Mesenchymal stem cell (in vitro differentiated cells and primary cell): ENCODE results near the gene ADAMTS20.

Experiments
- DNase-seq: peaks from one replicate; pipeline ENCODE4 v3.0.0-alpha.2; 2013
- H2AFZ ChIP-seq: one replicate; pipeline ENCODE4 v1.6.1; 2013; ENCODE audit warnings: low read depth, mild to moderate bottlenecking, control low read depth, inconsistent platforms, low read length, moderate library complexity
- H2AK5ac ChIP-seq: 2 replicates; pipeline ENCODE4 v1.6.1; 2013; ENCODE audit warnings: low read length, moderate library complexity, mild to moderate bottlenecking, inconsistent platforms; ENCODE audit not compliant: severe bottlenecking
- H2BK120ac ChIP-seq: one replicate; pipeline ENCODE4 v1.6.1; 2013; ENCODE audit warnings: low read depth, mild to moderate bottlenecking, inconsistent platforms, low read length, moderate library complexity
- H2BK12ac ChIP-seq, 2 experiments: one replicate each; pipeline ENCODE4 v1.6.1; 2013; ENCODE audit warnings: inconsistent platforms in 2 of 2, low read length in 2 of 2, mild to moderate bottlenecking in 2 of 2, moderate library complexity in 2 of 2, control low read depth in 1 of 2
- H2BK15ac ChIP-seq: one replicate; pipeline ENCODE4 v1.6.1; 2013; ENCODE audit warnings: mild to moderate bottlenecking, low read depth, inconsistent platforms; ENCODE audit not compliant: poor library complexity, severe bottlenecking
- H2BK5ac ChIP-seq: 2 replicates; pipeline ENCODE4 v1.6.1; 2013; ENCODE audit warnings: low read depth, mild to moderate bottlenecking, low read length, control low read depth, inconsistent platforms; ENCODE audit not compliant: poor library complexity, severe bottlenecking
- H3K14ac ChIP-seq, 2 experiments: one replicate each; pipeline ENCODE4 v1.6.1; 2013; ENCODE audit warnings: inconsistent platforms in 2 of 2, low read length in 2 of 2, control low read depth in 1 of 2, mild to moderate bottlenecking in 1 of 2, moderate library complexity in 1 of 2
- H3K18ac ChIP-seq, 2 experiments: one replicate each; pipeline ENCODE4 v1.6.1; 2013; ENCODE audit warnings: inconsistent platforms in 2 of 2, low read length in 2 of 2, control low read depth in 1 of 2, low read depth in 1 of 2, mild to moderate bottlenecking in 1 of 2
- H3K23ac ChIP-seq, 2 experiments: one replicate each; pipeline ENCODE4 v1.6.1; 2013; ENCODE audit warnings: inconsistent platforms in 2 of 2, low read length in 2 of 2, mild to moderate bottlenecking in 2 of 2, moderate library complexity in 2 of 2, control low read depth in 1 of 2
- H3K27ac ChIP-seq: 2 replicates; pipeline ENCODE4 v1.5.1; 2013; ENCODE audit warnings: mild to moderate bottlenecking, moderate library complexity, low read length, control low read depth, inconsistent platforms; ENCODE audit not compliant: poor library complexity, severe bottlenecking
- H3K27me3 ChIP-seq, 2 experiments: 2 replicates each; pipeline versions ENCODE4 v1.6.1 to v1.7.0; 2013; ENCODE audit warnings: low read length in 2 of 2, mild to moderate bottlenecking in 2 of 2, moderate library complexity in 2 of 2, control low read depth in 1 of 2, inconsistent platforms in 1 of 2; ENCODE audit not compliant: control insufficient read depth in 1 of 2, insufficient read depth in 1 of 2
- H3K36me3 ChIP-seq, 2 experiments: 2 replicates each; pipeline versions ENCODE4 v1.6.1 to v1.7.0; 2013; ENCODE audit warnings: low read length in 2 of 2, control low read depth in 1 of 2, inconsistent platforms in 1 of 2, low read depth in 1 of 2, mild to moderate bottlenecking in 1 of 2; ENCODE audit not compliant: insufficient read depth in 2 of 2, control insufficient read depth in 1 of 2
- H3K4ac ChIP-seq, 2 experiments: one replicate each; pipeline ENCODE4 v1.6.1; 2013; ENCODE audit warnings: inconsistent platforms in 2 of 2, low read length in 2 of 2, mild to moderate bottlenecking in 2 of 2, moderate library complexity in 2 of 2, control low read depth in 1 of 2, low read depth in 1 of 2
- H3K4me1 ChIP-seq: 2 replicates; pipeline ENCODE4 v1.6.1; 2013; ENCODE audit warnings: low read depth, low read length, control low read depth; ENCODE audit not compliant: control insufficient read depth, insufficient read depth
- H3K4me2 ChIP-seq: 2 replicates; pipeline ENCODE4 v1.6.1; 2013; ENCODE audit warnings: low read length, mild to moderate bottlenecking, inconsistent platforms; ENCODE audit not compliant: poor library complexity, severe bottlenecking
- H3K4me3 ChIP-seq, 2 experiments: 2 replicates each; pipeline versions ENCODE4 v1.5.1 to v1.7.0; 2013; ENCODE audit warnings: low read length in 2 of 2, mild to moderate bottlenecking in 2 of 2, control low read depth in 1 of 2, low read depth in 1 of 2; ENCODE audit not compliant: insufficient read depth in 1 of 2
- H3K79me1 ChIP-seq: replicated peaks from 2 replicates; pipeline ENCODE4 v1.6.1; 2013; ENCODE audit warnings: mild to moderate bottlenecking, control low read depth, low read length, inconsistent platforms; ENCODE audit not compliant: poor library complexity, severe bottlenecking
- H3K9ac ChIP-seq: 2 replicates; pipeline ENCODE4 v1.7.0; 2013; ENCODE audit warnings: mild to moderate bottlenecking, low read length, moderate library complexity
- H3K9me3 ChIP-seq: 2 replicates; pipeline ENCODE4 v1.7.0; 2013; ENCODE audit warnings: mild to moderate bottlenecking, low read length; ENCODE audit not compliant: control insufficient read depth
- H4K8ac ChIP-seq: one replicate; pipeline ENCODE4 v1.6.1; 2013; ENCODE audit warnings: inconsistent platforms, mild to moderate bottlenecking, low read length, moderate library complexity
- H4K91ac ChIP-seq: one replicate; pipeline ENCODE4 v1.6.1; 2013; ENCODE audit warnings: mild to moderate bottlenecking, low read length, inconsistent platforms
- WGBS: methylation state at CpG from one replicate; pipeline ENCODE4 v1.1.7; 2013; ENCODE audit warnings: mixed read lengths; 5-methylcytosine and 5-hydroxymethylcytosine counted together

The ADAMTS20 gene

DNA sequence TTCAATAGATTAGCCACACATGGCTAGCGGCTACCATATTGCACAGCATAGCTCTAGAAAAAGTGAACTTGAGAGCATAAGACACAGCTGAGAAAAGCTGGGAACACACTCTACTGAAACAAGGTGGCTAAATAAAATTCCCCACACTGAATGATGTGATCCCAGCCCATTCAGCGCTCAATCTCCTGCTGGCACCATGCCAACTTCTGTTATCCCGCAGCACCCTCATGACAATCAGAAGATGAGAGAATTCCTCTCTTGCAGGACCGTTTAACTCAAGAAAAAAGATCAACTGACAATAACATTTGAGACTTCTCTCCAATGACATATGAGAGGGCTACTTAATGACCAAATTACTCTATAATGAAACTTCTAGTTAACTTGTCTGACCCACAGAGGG lies 115.4 kb downstream of the ADAMTS20 start:
- WGBS = 90% methylated on average over 4 of the region's 4 CpGs
- no peak overlapping the region for H2AK5ac ChIP-seq
- no peak overlapping the region for H3K18ac ChIP-seq
- H2BK12ac ChIP-seq = no peak overlapping the region
- H3K9ac ChIP-seq = no peak overlapping the region
- no peaks in the 10 kb centered on the region for H3K27me3 ChIP-seq
- no peaks in the 10 kb centered on the region for H3K36me3 ChIP-seq
- H4K8ac ChIP-seq = no peak overlapping the region
- H3K4ac ChIP-seq = no peak overlapping the region
- no peak overlapping the region for H3K4me2 ChIP-seq
- H2BK120ac ChIP-seq = no peak overlapping the region
- DNase-seq = no peak
- no peak overlapping the region for H3K23ac ChIP-seq
- no peak overlapping the region for H3K27ac ChIP-seq
- no peak overlapping the region for H2BK5ac ChIP-seq
- H3K79me1 ChIP-seq = no peaks in the 10 kb centered on the region
- H2AFZ ChIP-seq = no peak overlapping the region
- no peaks in the 10 kb centered on the region for H3K9me3 ChIP-seq
- no peak overlapping the region for H3K14ac ChIP-seq
- no peak overlapping the region for H4K91ac ChIP-seq
- H3K4me1 ChIP-seq = no peaks in the 10 kb centered on the region
- no peak overlapping the region for H2BK15ac ChIP-seq
- no peak overlapping the region for H3K4me3 ChIP-seq

DNA sequence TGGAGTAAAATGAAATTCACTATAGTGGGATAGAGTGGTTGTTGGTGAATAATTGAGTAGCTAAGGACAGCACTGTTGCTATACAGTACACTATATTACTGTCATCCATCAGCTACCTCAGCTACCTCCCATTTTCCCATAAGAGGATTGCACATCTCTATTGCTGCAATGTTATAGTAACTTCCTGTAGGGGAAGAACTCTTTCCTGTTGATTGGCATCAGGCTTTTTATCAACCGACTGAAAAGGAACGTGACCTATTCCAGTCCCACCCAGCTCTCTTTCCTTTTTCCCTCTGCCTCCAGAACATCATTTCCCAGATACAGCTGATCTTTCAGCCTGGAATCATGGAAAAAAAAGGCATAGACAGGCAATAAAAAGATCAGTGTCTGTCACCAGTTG lies 117.4 kb downstream of the ADAMTS20 start:
- no peaks in the 10 kb centered on the region for H3K9me3 ChIP-seq
- no peak overlapping the region for H3K4ac ChIP-seq
- 80% methylated on average over 2 of the region's 2 CpGs for whole genome bisulfite sequencing
- no peak overlapping the region for H2BK120ac ChIP-seq
- H3K4me3 ChIP-seq = no peak overlapping the region
- no peak for DNase-seq
- H3K23ac ChIP-seq = no peak overlapping the region
- no peak overlapping the region for H4K91ac ChIP-seq
- H2AFZ ChIP-seq = no peak overlapping the region
- H3K4me1 ChIP-seq = no peaks in the 10 kb centered on the region
- H3K36me3 ChIP-seq = no peaks in the 10 kb centered on the region
- no peak overlapping the region for H2AK5ac ChIP-seq
- H3K4me2 ChIP-seq = no peak overlapping the region
- H2BK5ac ChIP-seq = no peak overlapping the region
- no peak overlapping the region for H3K18ac ChIP-seq
- H3K14ac ChIP-seq = no peak overlapping the region
- no peak overlapping the region for H3K9ac ChIP-seq
- H3K79me1 ChIP-seq = no peaks in the 10 kb centered on the region
- no peak overlapping the region for H2BK15ac ChIP-seq
- no peaks in the 10 kb centered on the region for H3K27me3 ChIP-seq
- H4K8ac ChIP-seq = no peak overlapping the region
- no peak overlapping the region for H2BK12ac ChIP-seq
- H3K27ac ChIP-seq = no peak overlapping the region

DNA sequence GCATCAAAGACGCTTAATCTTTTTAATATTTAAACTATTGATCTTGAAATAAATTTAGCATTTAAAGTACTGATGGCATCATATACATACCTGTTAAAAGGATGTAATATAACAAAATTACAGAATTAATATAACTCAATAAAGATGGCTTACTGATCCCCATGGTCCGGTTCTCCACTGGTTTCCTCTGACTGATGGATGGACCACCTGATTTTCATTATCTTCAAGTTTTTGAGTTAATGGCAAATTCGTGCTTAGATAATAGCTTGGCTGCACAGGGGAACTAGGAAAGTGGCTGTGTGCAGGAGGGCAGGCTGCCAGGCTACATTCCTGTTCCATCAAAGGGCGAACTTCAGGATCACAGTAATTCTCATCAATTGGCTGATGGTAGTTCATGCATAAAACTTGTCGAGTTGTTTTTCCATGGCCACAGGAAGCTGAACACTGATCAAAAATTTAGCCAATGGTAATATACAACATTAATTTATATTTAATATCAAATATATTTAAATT lies 123.9 kb downstream of the ADAMTS20 start:
- H3K36me3 ChIP-seq = no peaks in the 10 kb centered on the region
- no peak overlapping the region for H3K14ac ChIP-seq
- H4K8ac ChIP-seq = no peak overlapping the region
- no peak overlapping the region for H3K27ac ChIP-seq
- no peak overlapping the region for H2BK15ac ChIP-seq
- H3K79me1 ChIP-seq = no peaks in the 10 kb centered on the region
- no peaks in the 10 kb centered on the region for H3K4me1 ChIP-seq
- H3K4ac ChIP-seq = no peak overlapping the region
- no peak overlapping the region for H2BK5ac ChIP-seq
- H3K4me3 ChIP-seq = no peak overlapping the region
- no peak overlapping the region for H2BK12ac ChIP-seq
- H2AK5ac ChIP-seq = no peak overlapping the region
- no peak overlapping the region for H3K9ac ChIP-seq
- H3K9me3 ChIP-seq = no peaks in the 10 kb centered on the region
- no peak overlapping the region for H2AFZ ChIP-seq
- no peak for DNase-seq
- 67% methylated on average over 3 of the region's 5 CpGs for WGBS
- H3K18ac ChIP-seq = no peak overlapping the region
- H4K91ac ChIP-seq = no peak overlapping the region
- no peak overlapping the region for H2BK120ac ChIP-seq
- no peak overlapping the region for H3K4me2 ChIP-seq
- no peaks in the 10 kb centered on the region for H3K27me3 ChIP-seq
- H3K23ac ChIP-seq = no peak overlapping the region

GRCh38 chr12:43425361-43425760 lies 126.6 kb downstream of the ADAMTS20 start:
- no peak overlapping the region for H2AK5ac ChIP-seq
- DNase-seq = no peak
- no peaks in the 10 kb centered on the region for H3K36me3 ChIP-seq
- H3K14ac ChIP-seq = no peak overlapping the region
- H2BK15ac ChIP-seq = no peak overlapping the region
- H2AFZ ChIP-seq = no peak overlapping the region
- H2BK12ac ChIP-seq = no peak overlapping the region
- H3K18ac ChIP-seq = no peak overlapping the region
- H3K4ac ChIP-seq = no peak overlapping the region
- no peaks in the 10 kb centered on the region for H3K4me1 ChIP-seq
- no peak overlapping the region for H2BK120ac ChIP-seq
- no peak overlapping the region for H3K23ac ChIP-seq
- 97% methylated on average over 2 of the region's 3 CpGs for WGBS
- no peak overlapping the region for H3K27ac ChIP-seq
- H3K27me3 ChIP-seq = no peaks in the 10 kb centered on the region
- no peak overlapping the region for H4K8ac ChIP-seq
- H2BK5ac ChIP-seq = no peak overlapping the region
- H3K79me1 ChIP-seq = no peaks in the 10 kb centered on the region
- no peak overlapping the region for H4K91ac ChIP-seq
- H3K9ac ChIP-seq = no peak overlapping the region
- H3K4me2 ChIP-seq = no peak overlapping the region
- H3K4me3 ChIP-seq = no peak overlapping the region
- no peaks in the 10 kb centered on the region for H3K9me3 ChIP-seq
